GM23338 (cell line): ENCODE data around the gene HOXD1. TPM values are rescaled to one million over a fixed set of nuclear protein-coding genes. Genes with fewer than 3 reads are reported as not detected.

ENCODE experiments used
- ATAC-seq: fragments of 200-7000 bp; cut with Tn5 transposase; 3 replicates; pipeline ENCODE4 v1.9.1; 2020
- DNase-seq: peaks from one replicate; pipeline ENCODE4 v3.0.0-alpha.2; 2015; ENCODE audit warnings: low spot score
- H2AFZ ChIP-seq: fragments of 200-600 bp; sonication (generic); 2 replicates; pipeline ENCODE4 v1.8.0; 2016; ENCODE audit warnings: antibody characterized with exemption, mild to moderate bottlenecking, moderate library complexity
- H3F3A ChIP-seq: fragments of 200-600 bp; sonication (generic); replicated peaks from 2 replicates; pipeline ENCODE4 v1.8.0; 2017; ENCODE audit warnings: antibody characterized with exemption, mixed run types, low read depth
- H3K27ac ChIP-seq: fragments of 200-600 bp; sonication (generic); 2 replicates; pipeline ENCODE4 v1.6.1; 2016; ENCODE audit warnings: low read depth
- H3K27me3 ChIP-seq: fragments of 200-600 bp; sonication (generic); 2 replicates; pipeline ENCODE4 v1.8.0; 2016; ENCODE audit warnings: mild to moderate bottlenecking, mixed run types, moderate library complexity; ENCODE audit not compliant: insufficient read depth
- H3K36me3 ChIP-seq: fragments of 200-600 bp; sonication (generic); 2 replicates; pipeline ENCODE4 v1.8.0; 2016; ENCODE audit warnings: mild to moderate bottlenecking; ENCODE audit not compliant: insufficient read depth
- H3K4me1 ChIP-seq: fragments of 200-600 bp; sonication (generic); 2 replicates; pipeline ENCODE4 v1.8.0; 2016; ENCODE audit warnings: mild to moderate bottlenecking, moderate library complexity; ENCODE audit not compliant: insufficient read depth
- H3K4me2 ChIP-seq: fragments of 200-600 bp; sonication (generic); 2 replicates; pipeline ENCODE4 v1.7.1; 2017; ENCODE audit warnings: mixed run types
- H3K4me3 ChIP-seq: fragments of 200-600 bp; sonication (generic); 2 replicates; pipeline ENCODE4 v1.6.1; 2016; ENCODE audit warnings: mixed run types
- H3K79me2 ChIP-seq: fragments of 200-600 bp; sonication (generic); replicated peaks from 2 replicates; pipeline ENCODE4 v1.8.0; 2017; ENCODE audit warnings: mild to moderate bottlenecking; ENCODE audit not compliant: insufficient read depth
- H3K9me2 ChIP-seq: fragments of 200-600 bp; sonication (generic); 2 replicates; pipeline ENCODE4 v1.8.0; 2017; ENCODE audit not compliant: insufficient read depth
- H4K20me1 ChIP-seq: fragments of 200-600 bp; sonication (generic); replicated peaks from 2 replicates; pipeline ENCODE4 v1.8.0; 2017; ENCODE audit warnings: mild to moderate bottlenecking; ENCODE audit not compliant: insufficient read depth
- H3K27ac Mint-ChIP-seq: 2 replicates; pipeline ENCODE4 v1.8.0; 2020; ENCODE audit warnings: inconsistent platforms, mild to moderate bottlenecking, moderate library complexity, mixed read lengths
- H3K27me3 Mint-ChIP-seq: 3 replicates; pipeline ENCODE4 v1.8.0; 2022; ENCODE audit warnings: low read depth, mild to moderate bottlenecking, moderate library complexity, mixed read lengths, inconsistent platforms; ENCODE audit not compliant: insufficient read depth, poor library complexity
- H3K36me3 Mint-ChIP-seq: 3 replicates; pipeline ENCODE4 v1.8.0; 2021; ENCODE audit warnings: low read depth, mild to moderate bottlenecking, inconsistent platforms, moderate library complexity, mixed read lengths
- H3K4me1 Mint-ChIP-seq: 3 replicates; pipeline ENCODE4 v1.8.0; 2020; ENCODE audit warnings: mild to moderate bottlenecking, inconsistent platforms, mixed read lengths
- H3K4me3 Mint-ChIP-seq: 3 replicates; pipeline ENCODE4 v1.8.0; 2021; ENCODE audit warnings: moderate library complexity, mild to moderate bottlenecking, inconsistent platforms, mixed read lengths
- H3K9me3 Mint-ChIP-seq: 3 replicates; pipeline ENCODE4 v1.8.0; 2020; ENCODE audit warnings: moderate library complexity, mild to moderate bottlenecking, inconsistent platforms, mixed read lengths
- CREB1 ChIP-seq: fragments of 250-450 bp; sonication (Bioruptor Pico); IDR thresholded peaks from 2 replicates; pipeline ENCODE4 v1.5.0; 2020; ENCODE audit warnings: low read depth, mild to moderate bottlenecking, moderate library complexity
- EZH2 ChIP-seq: fragments of 200-600 bp; sonication (generic); IDR thresholded peaks from one replicate; pipeline ENCODE4 v1.8.0; 2017; ENCODE audit warnings: antibody characterized with exemption, mild to moderate bottlenecking, low read depth; ENCODE audit not compliant: unreplicated experiment
- EZH2phosphoT487 ChIP-seq: fragments of 200-600 bp; sonication (generic); IDR thresholded peaks from one replicate; pipeline ENCODE4 v1.8.1; 2018; ENCODE audit warnings: antibody characterized with exemption; ENCODE audit not compliant: unreplicated experiment
- JUNB ChIP-seq: IDR thresholded peaks from one replicate; pipeline ENCODE4 v1.6.1; 2016; ENCODE audit warnings: antibody characterized with exemption; ENCODE audit not compliant: unreplicated experiment
- NANOG ChIP-seq: IDR thresholded peaks from 2 replicates; pipeline ENCODE4 v1.6.1; 2016; ENCODE audit warnings: antibody characterized with exemption, borderline replicate concordance
- POLR2AphosphoS5 ChIP-seq: IDR thresholded peaks from 2 replicates; pipeline ENCODE4 v1.6.1; 2016; ENCODE audit warnings: antibody characterized with exemption, low read depth
- STAT1 ChIP-seq: IDR thresholded peaks from one replicate; pipeline ENCODE4 v1.6.1; 2016; ENCODE audit warnings: antibody characterized with exemption; ENCODE audit not compliant: unreplicated experiment
- ZNF114 ChIP-seq: fragments of 250-450 bp; sonication (Bioruptor Pico); IDR thresholded peaks from 2 replicates; pipeline ENCODE4 v1.5.0; 2020; ENCODE audit warnings: mild to moderate bottlenecking, moderate library complexity
- ZNF331 ChIP-seq: fragments of 250-450 bp; sonication (Bioruptor Pico); IDR thresholded peaks from 2 replicates; pipeline ENCODE4 v1.5.0; 2020; ENCODE audit warnings: low read depth, mild to moderate bottlenecking, moderate library complexity
- ZNF462 ChIP-seq: fragments of 250-450 bp; sonication (Bioruptor Pico); IDR thresholded peaks from 2 replicates; pipeline ENCODE4 v1.5.0; 2020; ENCODE audit warnings: mild to moderate bottlenecking, moderate library complexity
- polyA plus RNA-seq: library from polyadenylated mRNA; unstranded; fragments of >200 nt; fragmentation: Nextera tagmentation; extraction: Ambion mirVana; gene quantifications from 2 replicates; pipeline ENCODE4 v1.2.1, GENCODE V29; 2016
- total RNA-seq: library from RNA; depleted of rRNA; stranded (reverse); fragments of >200 nt; shearing (Covaris generic); gene quantifications from 2 replicates; pipeline ENCODE4 v1.2.3, GENCODE V29; 2014
- TF ChIP-seq, protein P1 (sequence below): IDR thresholded peaks from 2 replicates; pipeline ENCODE4 v1.6.1; 2016; ENCODE audit warnings: antibody characterized with exemption
- TF ChIP-seq, protein P2 (sequence below), 2 experiments: fragments of 200-600 bp in 1 of 2; sonication (generic) in 1 of 2; conservative IDR thresholded peaks; 2 replicates each; pipeline versions ENCODE4 v1.5.1 to v1.6.1; 2016 to 2017; ENCODE audit warnings: antibody characterized with exemption in 2 of 2, low read depth in 2 of 2, mild to moderate bottlenecking in 2 of 2, moderate library complexity in 1 of 2
- TF ChIP-seq, protein P3 (sequence below): IDR thresholded peaks from one replicate; pipeline ENCODE4 v1.6.1; 2018; ENCODE audit warnings: antibody characterized with exemption; ENCODE audit not compliant: unreplicated experiment

The HOXD1 gene
- total and polyA plus RNA-seq, 2 experiments from 2014 or later, result not detected

GRCh38 chr2:176163672-176164056, 24.8 kb upstream of the HOXD1 start:
- Histone ChIP-seq H3K4me1 (peaks cover 45% of the 10 kb centered on the region), H3K79me2 (no peaks in the 10 kb centered on the region), H3K27ac (no peak overlapping the region), H2AFZ (no peak overlapping the region), H3K9me2 (no peaks in the 10 kb centered on the region), H3K4me2 (peak overlapping the region; percentile 73; the same call in 1 of the 2 replicates), H4K20me1 (peaks cover 57% of the 10 kb centered on the region), H3F3A (peaks cover 19% of the 10 kb centered on the region), H3K27me3 (peaks cover 100% of the 10 kb centered on the region), H3K4me3 (0 out of 2 replicates have a peak overlapping the region, but pooled peaks have one; percentile 17), H3K36me3 (no peaks in the 10 kb centered on the region)
- Mint-ChIP-seq H3K27ac (no peak overlapping the region), H3K4me1 (peaks cover 36% of the 10 kb centered on the region), H3K36me3 (no peaks in the 10 kb centered on the region), H3K27me3 (peaks cover 100% of the 10 kb centered on the region), H3K9me3 (peaks cover 7% of the 10 kb centered on the region; the same call in 1 of the 3 replicates), H3K4me3 (no peak overlapping the region; the same call in 2 of the 3 replicates)
- TF ChIP-seq ZNF331 (CRISPR knock-in tag), result no peak
- TF ChIP-seq, protein P1, sequence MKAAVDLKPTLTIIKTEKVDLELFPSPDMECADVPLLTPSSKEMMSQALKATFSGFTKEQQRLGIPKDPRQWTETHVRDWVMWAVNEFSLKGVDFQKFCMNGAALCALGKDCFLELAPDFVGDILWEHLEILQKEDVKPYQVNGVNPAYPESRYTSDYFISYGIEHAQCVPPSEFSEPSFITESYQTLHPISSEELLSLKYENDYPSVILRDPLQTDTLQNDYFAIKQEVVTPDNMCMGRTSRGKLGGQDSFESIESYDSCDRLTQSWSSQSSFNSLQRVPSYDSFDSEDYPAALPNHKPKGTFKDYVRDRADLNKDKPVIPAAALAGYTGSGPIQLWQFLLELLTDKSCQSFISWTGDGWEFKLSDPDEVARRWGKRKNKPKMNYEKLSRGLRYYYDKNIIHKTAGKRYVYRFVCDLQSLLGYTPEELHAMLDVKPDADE, result no peak
- no peak for TF ChIP-seq NANOG
- TF ChIP-seq EZH2phosphoT487, result no peak
- TF ChIP-seq, protein P2, sequence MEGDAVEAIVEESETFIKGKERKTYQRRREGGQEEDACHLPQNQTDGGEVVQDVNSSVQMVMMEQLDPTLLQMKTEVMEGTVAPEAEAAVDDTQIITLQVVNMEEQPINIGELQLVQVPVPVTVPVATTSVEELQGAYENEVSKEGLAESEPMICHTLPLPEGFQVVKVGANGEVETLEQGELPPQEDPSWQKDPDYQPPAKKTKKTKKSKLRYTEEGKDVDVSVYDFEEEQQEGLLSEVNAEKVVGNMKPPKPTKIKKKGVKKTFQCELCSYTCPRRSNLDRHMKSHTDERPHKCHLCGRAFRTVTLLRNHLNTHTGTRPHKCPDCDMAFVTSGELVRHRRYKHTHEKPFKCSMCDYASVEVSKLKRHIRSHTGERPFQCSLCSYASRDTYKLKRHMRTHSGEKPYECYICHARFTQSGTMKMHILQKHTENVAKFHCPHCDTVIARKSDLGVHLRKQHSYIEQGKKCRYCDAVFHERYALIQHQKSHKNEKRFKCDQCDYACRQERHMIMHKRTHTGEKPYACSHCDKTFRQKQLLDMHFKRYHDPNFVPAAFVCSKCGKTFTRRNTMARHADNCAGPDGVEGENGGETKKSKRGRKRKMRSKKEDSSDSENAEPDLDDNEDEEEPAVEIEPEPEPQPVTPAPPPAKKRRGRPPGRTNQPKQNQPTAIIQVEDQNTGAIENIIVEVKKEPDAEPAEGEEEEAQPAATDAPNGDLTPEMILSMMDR (conservative IDR thresholded peaks at IDR 0.05; ENCODE audit: low read depth in 2 of 2), result no peak
- no peak for TF ChIP-seq POLR2AphosphoS5
- TF ChIP-seq JUNB, result no peak
- no peak for TF ChIP-seq EZH2
- TF ChIP-seq CREB1 (CRISPR knock-in tag), result no peak
- no peak for TF ChIP-seq ZNF462 (CRISPR knock-in tag)
- no peak for TF ChIP-seq STAT1
- no peak for TF ChIP-seq ZNF114 (CRISPR knock-in tag)
- TF ChIP-seq, protein P3, sequence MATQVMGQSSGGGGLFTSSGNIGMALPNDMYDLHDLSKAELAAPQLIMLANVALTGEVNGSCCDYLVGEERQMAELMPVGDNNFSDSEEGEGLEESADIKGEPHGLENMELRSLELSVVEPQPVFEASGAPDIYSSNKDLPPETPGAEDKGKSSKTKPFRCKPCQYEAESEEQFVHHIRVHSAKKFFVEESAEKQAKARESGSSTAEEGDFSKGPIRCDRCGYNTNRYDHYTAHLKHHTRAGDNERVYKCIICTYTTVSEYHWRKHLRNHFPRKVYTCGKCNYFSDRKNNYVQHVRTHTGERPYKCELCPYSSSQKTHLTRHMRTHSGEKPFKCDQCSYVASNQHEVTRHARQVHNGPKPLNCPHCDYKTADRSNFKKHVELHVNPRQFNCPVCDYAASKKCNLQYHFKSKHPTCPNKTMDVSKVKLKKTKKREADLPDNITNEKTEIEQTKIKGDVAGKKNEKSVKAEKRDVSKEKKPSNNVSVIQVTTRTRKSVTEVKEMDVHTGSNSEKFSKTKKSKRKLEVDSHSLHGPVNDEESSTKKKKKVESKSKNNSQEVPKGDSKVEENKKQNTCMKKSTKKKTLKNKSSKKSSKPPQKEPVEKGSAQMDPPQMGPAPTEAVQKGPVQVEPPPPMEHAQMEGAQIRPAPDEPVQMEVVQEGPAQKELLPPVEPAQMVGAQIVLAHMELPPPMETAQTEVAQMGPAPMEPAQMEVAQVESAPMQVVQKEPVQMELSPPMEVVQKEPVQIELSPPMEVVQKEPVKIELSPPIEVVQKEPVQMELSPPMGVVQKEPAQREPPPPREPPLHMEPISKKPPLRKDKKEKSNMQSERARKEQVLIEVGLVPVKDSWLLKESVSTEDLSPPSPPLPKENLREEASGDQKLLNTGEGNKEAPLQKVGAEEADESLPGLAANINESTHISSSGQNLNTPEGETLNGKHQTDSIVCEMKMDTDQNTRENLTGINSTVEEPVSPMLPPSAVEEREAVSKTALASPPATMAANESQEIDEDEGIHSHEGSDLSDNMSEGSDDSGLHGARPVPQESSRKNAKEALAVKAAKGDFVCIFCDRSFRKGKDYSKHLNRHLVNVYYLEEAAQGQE, result no peak
- DNase-seq (peak; percentile 47), ATAC-seq (no peak)
